HEK293 (cell line): Measurements from ENCODE around the gene PIK3R5.
A peak's percentile ranks its signal among the peaks of the same experiment; 100 is the strongest.

Experiments
- CTCF ChIA-PET: fragments of 350-600 bp; formaldehyde crosslinking; extraction: SDS; loops from one replicate; lab custom pipeline; 2021; ENCODE audit warnings: antibody characterized with exemption; lab: Yijun Ruan, JAX
- POLR2A ChIA-PET: fragments of 300-600 bp; formaldehyde crosslinking; extraction: SDS; loops from one replicate; lab custom pipeline; 2020; ENCODE audit warnings: antibody characterized with exemption, inconsistent platforms; lab: Yijun Ruan, JAX
- H3K27ac ChIP-seq: fragments of 200-500 bp; sonication (Bioruptor generic); 2 replicates; pipeline ENCODE4 v1.5.1; 2014; ENCODE audit warnings: low read depth, low read length, control low read depth, inconsistent platforms; ENCODE audit errors: extremely low read depth
- H3K36me3 ChIP-seq, 2 experiments: fragments of 200-500 bp in 1 of 2; sonication (Bioruptor generic) in 1 of 2; 1 replicate in 1 of 2; 2 replicates in 1 of 2; pipeline ENCODE4 v1.5.1; 2014 to 2017; ENCODE audit warnings: inconsistent platforms in 2 of 2, low read length in 2 of 2; ENCODE audit not compliant: control insufficient read depth in 2 of 2, insufficient read depth in 1 of 2
- H3K4me1 ChIP-seq: fragments of 200-500 bp; sonication (Bioruptor generic); 2 replicates; pipeline ENCODE4 v1.5.1; 2014; ENCODE audit warnings: mild to moderate bottlenecking, low read length, inconsistent platforms; ENCODE audit not compliant: control insufficient read depth, insufficient read depth
- H3K4me3 ChIP-seq: 2 replicates; pipeline ENCODE4 v1.5.1; 2011; ENCODE audit warnings: low read depth, mild to moderate bottlenecking, control low read depth, low read length, moderate library complexity
- H3K9me3 ChIP-seq: fragments of 200-500 bp; sonication (Bioruptor generic); 2 replicates; pipeline ENCODE4 v1.5.1; 2014; ENCODE audit warnings: low read depth, low read length, inconsistent platforms; ENCODE audit not compliant: control insufficient read depth, insufficient read depth
- MYNN ChIP-seq: fragments of 450-650 bp; formaldehyde crosslinking; IDR thresholded peaks from 2 replicates; pipeline ENCODE4 v1.5.1; 2016; ENCODE audit warnings: missing biosample characterization, missing genetic modification characterization, borderline replicate concordance
- SCRT1 ChIP-seq: fragments of 450-650 bp; formaldehyde crosslinking; IDR thresholded peaks from 2 replicates; pipeline ENCODE4 v1.5.1; 2016; ENCODE audit warnings: missing biosample characterization, missing genetic modification characterization, borderline replicate concordance
- SCRT2 ChIP-seq: fragments of 450-650 bp; formaldehyde crosslinking; IDR thresholded peaks from 2 replicates; pipeline ENCODE4 v1.5.1; 2016; ENCODE audit warnings: missing biosample characterization, missing genetic modification characterization
- TRIM28 ChIP-seq: IDR thresholded peaks from 2 replicates; pipeline ENCODE4 v1.6.1; 2011; ENCODE audit warnings: low read length, control low read depth, borderline replicate concordance
- ZFHX2 ChIP-seq: fragments of 450-650 bp; formaldehyde crosslinking; conservative IDR thresholded peaks from 2 replicates; pipeline ENCODE4 v1.5.1; 2016; ENCODE audit warnings: missing biosample characterization, missing genetic modification characterization
- ZNF114 ChIP-seq: fragments of 450-650 bp; formaldehyde crosslinking; IDR thresholded peaks from 2 replicates; pipeline ENCODE4 v1.5.0; 2017; ENCODE audit warnings: missing biosample characterization, missing genetic modification characterization
- ZNF174 ChIP-seq: fragments of 450-650 bp; formaldehyde crosslinking; IDR thresholded peaks from 2 replicates; pipeline ENCODE4 v1.5.0; 2017; ENCODE audit warnings: missing biosample characterization, mild to moderate bottlenecking, missing genetic modification characterization
- ZNF23 ChIP-seq: fragments of 450-650 bp; formaldehyde crosslinking; IDR thresholded peaks from 2 replicates; pipeline ENCODE4 v1.5.1; 2016; ENCODE audit warnings: missing biosample characterization, missing genetic modification characterization, borderline replicate concordance
- ZNF239 ChIP-seq: fragments of 450-650 bp; formaldehyde crosslinking; IDR thresholded peaks from 2 replicates; pipeline ENCODE4 v1.5.1; 2016; ENCODE audit warnings: missing biosample characterization, missing genetic modification characterization
- ZNF248 ChIP-seq: fragments of 450-650 bp; formaldehyde crosslinking; IDR thresholded peaks from 2 replicates; pipeline ENCODE4 v1.5.1; 2017; ENCODE audit warnings: missing biosample characterization, missing genetic modification characterization
- ZNF354C ChIP-seq: fragments of 450-650 bp; formaldehyde crosslinking; IDR thresholded peaks from 2 replicates; pipeline ENCODE4 v1.5.1; 2016; ENCODE audit warnings: missing biosample characterization, missing genetic modification characterization, low read depth, borderline replicate concordance
- ZNF416 ChIP-seq: fragments of 450-650 bp; formaldehyde crosslinking; IDR thresholded peaks from 2 replicates; pipeline ENCODE4 v1.5.1; 2016; ENCODE audit warnings: missing biosample characterization, missing genetic modification characterization
- ZNF548 ChIP-seq: fragments of 450-650 bp; formaldehyde crosslinking; IDR thresholded peaks from 2 replicates; pipeline ENCODE4 v1.5.1; 2016; ENCODE audit warnings: missing biosample characterization, missing genetic modification characterization
- ZNF555 ChIP-seq: fragments of 450-650 bp; formaldehyde crosslinking; conservative IDR thresholded peaks from 2 replicates; pipeline ENCODE4 v1.5.1; 2017; ENCODE audit warnings: missing biosample characterization, mild to moderate bottlenecking, missing genetic modification characterization, inconsistent platforms
- ZNF623 ChIP-seq: fragments of 450-650 bp; formaldehyde crosslinking; IDR thresholded peaks from 2 replicates; pipeline ENCODE4 v1.5.1; 2016; ENCODE audit warnings: missing biosample characterization, missing genetic modification characterization
- ZNF747 ChIP-seq: fragments of 450-650 bp; formaldehyde crosslinking; IDR thresholded peaks from 2 replicates; pipeline ENCODE4 v1.5.1; 2016; ENCODE audit warnings: missing biosample characterization, missing genetic modification characterization
- ZXDB ChIP-seq: fragments of 450-650 bp; formaldehyde crosslinking; IDR thresholded peaks from 2 replicates; pipeline ENCODE4 v1.5.1; 2016; ENCODE audit warnings: missing biosample characterization, missing genetic modification characterization
- TF ChIP-seq, protein P1 (sequence below): fragments of 450-650 bp; IDR thresholded peaks from 2 replicates; pipeline ENCODE4 v1.5.1; 2018; ENCODE audit warnings: missing biosample characterization, mild to moderate bottlenecking, missing genetic modification characterization
- TF ChIP-seq, protein P2 (sequence below): fragments of 450-650 bp; formaldehyde crosslinking; IDR thresholded peaks from 2 replicates; pipeline ENCODE4 v1.5.1; 2017; ENCODE audit warnings: missing biosample characterization, missing genetic modification characterization
- TF ChIP-seq, protein P3 (sequence below): fragments of 450-650 bp; formaldehyde crosslinking; IDR thresholded peaks from 2 replicates; pipeline ENCODE4 v1.5.1; 2017; ENCODE audit warnings: missing biosample characterization, missing genetic modification characterization

PIK3R5 gene

DNA sequence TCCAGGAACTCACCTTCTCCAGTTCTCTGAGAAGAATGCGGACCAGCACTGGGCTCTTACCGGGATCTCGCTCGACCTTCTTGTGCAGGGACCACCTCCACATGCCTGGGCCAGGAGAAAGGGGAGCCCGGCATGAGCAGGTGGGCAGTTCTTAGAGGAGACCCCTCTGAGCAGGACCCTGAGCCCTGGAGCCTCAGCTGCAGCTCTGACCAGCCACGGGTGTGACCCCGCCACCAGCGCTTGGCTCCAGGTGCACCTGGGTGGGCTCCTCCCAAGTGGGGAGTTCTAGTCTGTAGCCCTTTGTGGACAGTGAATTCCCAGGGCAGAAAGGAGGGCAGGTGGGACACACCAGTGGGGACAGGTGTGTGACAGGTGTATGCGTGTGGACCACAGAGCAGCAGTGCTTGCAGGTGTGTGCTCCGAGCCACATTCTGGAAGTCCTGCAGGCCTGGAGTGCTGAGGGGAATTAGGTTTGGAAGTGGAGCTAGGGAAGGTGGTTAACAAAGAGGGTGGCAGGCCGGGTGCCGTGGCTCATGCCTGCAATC is 126.9 kb downstream of the PIK3R5 start:
- POLR2A ChIA-PET, result no interaction called here
- CTCF ChIA-PET, result interaction anchor here (0.6 to 0.7 kb wide), 2 partner anchors 31 to 658 kb away, joined by 3 read pairs; no protein-coding TSS in a partner anchor
- Histone ChIP-seq H3K4me1 (no peaks in the 10 kb centered on the region), H3K27ac (no peak overlapping the region), H3K36me3 (no peaks in the 10 kb centered on the region), H3K9me3 (no peaks in the 10 kb centered on the region), H3K4me3 (no peak overlapping the region)
- TF ChIP-seq, protein P1, sequence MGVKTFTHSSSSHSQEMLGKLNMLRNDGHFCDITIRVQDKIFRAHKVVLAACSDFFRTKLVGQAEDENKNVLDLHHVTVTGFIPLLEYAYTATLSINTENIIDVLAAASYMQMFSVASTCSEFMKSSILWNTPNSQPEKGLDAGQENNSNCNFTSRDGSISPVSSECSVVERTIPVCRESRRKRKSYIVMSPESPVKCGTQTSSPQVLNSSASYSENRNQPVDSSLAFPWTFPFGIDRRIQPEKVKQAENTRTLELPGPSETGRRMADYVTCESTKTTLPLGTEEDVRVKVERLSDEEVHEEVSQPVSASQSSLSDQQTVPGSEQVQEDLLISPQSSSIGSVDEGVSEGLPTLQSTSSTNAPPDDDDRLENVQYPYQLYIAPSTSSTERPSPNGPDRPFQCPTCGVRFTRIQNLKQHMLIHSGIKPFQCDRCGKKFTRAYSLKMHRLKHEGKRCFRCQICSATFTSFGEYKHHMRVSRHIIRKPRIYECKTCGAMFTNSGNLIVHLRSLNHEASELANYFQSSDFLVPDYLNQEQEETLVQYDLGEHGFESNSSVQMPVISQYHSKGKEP, result no peak
- TF ChIP-seq ZNF354C (tag by site-specific recombination) (no peak), TRIM28 (no peak), ZNF174 (tag by site-specific recombination) (no peak), ZNF548 (tag by site-specific recombination) (no peak), MYNN (tag by site-specific recombination) (no peak), SCRT2 (tag by site-specific recombination) (no peak), ZNF114 (tag by site-specific recombination) (no peak), ZNF623 (tag by site-specific recombination) (no peak), ZNF239 (tag by site-specific recombination) (no peak), ZNF747 (tag by site-specific recombination) (no peak)

DNA sequence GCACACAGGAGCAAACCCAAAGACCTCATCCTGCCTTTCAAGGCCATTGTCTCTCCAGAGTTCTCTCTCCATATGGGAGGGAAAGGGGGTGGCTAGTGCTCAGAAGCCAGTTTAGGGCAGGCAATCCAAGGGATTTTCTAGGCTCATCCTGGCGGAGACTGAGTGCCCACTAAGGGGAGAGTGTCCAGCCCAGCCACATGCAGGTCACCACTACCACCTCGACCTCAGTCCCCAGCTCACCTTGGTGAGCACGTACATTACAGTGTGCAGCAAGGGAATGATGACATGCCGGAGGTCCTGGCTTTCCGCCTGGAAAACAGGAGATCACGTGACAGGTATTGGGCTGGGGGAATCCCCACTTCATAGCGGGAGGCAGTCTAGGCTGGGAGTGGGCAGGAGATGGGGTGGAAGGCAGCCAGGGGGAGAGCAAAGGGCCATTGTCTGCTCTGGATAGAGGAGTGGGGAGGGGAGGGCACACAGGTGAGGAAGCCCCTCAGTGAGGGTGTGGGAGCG is 127.9 kb downstream of the PIK3R5 start:
- no peaks in the 10 kb centered on the region for H3K4me1 ChIP-seq
- no peak overlapping the region for H3K27ac ChIP-seq
- H3K9me3 ChIP-seq, result no peaks in the 10 kb centered on the region
- no peak for TF ChIP-seq ZNF416 (tag by site-specific recombination)
- TF ChIP-seq SCRT2 (tag by site-specific recombination), result peak; percentile 18; the same call in 1 of the 2 replicates
- TF ChIP-seq, protein P2, sequence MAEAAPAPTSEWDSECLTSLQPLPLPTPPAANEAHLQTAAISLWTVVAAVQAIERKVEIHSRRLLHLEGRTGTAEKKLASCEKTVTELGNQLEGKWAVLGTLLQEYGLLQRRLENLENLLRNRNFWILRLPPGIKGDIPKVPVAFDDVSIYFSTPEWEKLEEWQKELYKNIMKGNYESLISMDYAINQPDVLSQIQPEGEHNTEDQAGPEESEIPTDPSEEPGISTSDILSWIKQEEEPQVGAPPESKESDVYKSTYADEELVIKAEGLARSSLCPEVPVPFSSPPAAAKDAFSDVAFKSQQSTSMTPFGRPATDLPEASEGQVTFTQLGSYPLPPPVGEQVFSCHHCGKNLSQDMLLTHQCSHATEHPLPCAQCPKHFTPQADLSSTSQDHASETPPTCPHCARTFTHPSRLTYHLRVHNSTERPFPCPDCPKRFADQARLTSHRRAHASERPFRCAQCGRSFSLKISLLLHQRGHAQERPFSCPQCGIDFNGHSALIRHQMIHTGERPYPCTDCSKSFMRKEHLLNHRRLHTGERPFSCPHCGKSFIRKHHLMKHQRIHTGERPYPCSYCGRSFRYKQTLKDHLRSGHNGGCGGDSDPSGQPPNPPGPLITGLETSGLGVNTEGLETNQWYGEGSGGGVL, result peak; percentile 19; the same call in 1 of the 2 replicates
- TF ChIP-seq ZNF23, result no peak
- TF ChIP-seq ZNF555 (tag by site-specific recombination), result no peak
- TF ChIP-seq ZXDB (tag by site-specific recombination), result no peak
- TF ChIP-seq ZFHX2 (tag by site-specific recombination), result peak; percentile 22; the same call in 1 of the 2 replicates
- TF ChIP-seq, protein P3, sequence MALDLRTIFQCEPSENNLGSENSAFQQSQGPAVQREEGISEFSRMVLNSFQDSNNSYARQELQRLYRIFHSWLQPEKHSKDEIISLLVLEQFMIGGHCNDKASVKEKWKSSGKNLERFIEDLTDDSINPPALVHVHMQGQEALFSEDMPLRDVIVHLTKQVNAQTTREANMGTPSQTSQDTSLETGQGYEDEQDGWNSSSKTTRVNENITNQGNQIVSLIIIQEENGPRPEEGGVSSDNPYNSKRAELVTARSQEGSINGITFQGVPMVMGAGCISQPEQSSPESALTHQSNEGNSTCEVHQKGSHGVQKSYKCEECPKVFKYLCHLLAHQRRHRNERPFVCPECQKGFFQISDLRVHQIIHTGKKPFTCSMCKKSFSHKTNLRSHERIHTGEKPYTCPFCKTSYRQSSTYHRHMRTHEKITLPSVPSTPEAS (tag by site-specific recombination), result no peak
- no peak for TF ChIP-seq ZNF248 (tag by site-specific recombination)
- no peak for TF ChIP-seq SCRT1 (tag by site-specific recombination)
- no peaks in the 10 kb centered on the region for H3K36me3 ChIP-seq
- CTCF ChIA-PET, result no interaction called here
- H3K4me3 ChIP-seq, result no peak overlapping the region
- POLR2A ChIA-PET, result no interaction called here
